NCI-H128 (cell line): ENCODE results near the gene LMTK3.

Source experiments
- DNase-seq: peaks from one replicate; lab custom pipeline; 2025; ENCODE audit not compliant: unreplicated experiment; lab: John Stamatoyannopoulos, UW

Gene LMTK3

DNA sequence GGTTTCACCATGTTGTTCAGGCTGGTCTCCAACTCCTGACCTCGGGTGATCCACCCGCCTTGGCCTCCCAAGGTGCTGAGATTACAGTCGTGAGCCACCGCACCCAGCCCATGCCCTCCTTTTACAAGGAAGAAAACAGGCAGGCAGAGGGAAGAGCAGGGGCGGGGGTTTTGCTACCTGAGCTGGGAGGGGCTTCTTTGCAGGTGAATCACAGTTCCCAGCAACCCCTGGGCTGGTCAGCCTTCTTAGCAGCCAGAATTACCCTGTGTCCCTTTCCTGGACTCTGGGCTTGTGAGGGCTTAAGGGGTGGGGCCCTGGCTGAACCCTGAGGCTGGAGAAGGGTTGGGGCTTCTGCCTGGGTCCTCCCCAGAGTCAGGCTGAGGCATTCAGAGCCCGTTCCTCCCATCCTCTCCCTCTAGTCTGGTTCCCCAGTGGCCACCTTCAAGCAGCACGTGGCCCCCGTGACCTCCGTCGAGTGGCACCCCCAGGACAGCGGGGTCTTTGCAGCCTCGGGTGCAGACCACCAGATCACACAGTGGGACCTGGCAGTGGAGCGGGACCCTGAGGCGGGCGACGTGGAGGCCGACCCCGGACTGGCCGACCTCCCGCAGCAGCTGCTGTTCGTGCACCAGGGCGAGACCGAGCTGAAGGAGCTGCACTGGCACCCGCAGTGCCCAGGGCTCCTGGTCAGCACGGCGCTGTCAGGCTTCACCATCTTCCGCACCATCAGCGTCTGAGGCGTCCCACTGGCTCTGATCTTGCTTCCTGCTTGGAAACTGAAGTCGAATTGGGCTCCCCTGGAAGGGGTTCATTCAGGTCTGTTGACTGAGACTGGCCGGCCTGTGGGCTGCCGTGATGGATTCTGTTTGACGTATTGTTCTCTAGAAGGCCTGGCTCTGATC lies 59.1 kb downstream of the LMTK3 start:
- no peak for DNase-seq

DNA sequence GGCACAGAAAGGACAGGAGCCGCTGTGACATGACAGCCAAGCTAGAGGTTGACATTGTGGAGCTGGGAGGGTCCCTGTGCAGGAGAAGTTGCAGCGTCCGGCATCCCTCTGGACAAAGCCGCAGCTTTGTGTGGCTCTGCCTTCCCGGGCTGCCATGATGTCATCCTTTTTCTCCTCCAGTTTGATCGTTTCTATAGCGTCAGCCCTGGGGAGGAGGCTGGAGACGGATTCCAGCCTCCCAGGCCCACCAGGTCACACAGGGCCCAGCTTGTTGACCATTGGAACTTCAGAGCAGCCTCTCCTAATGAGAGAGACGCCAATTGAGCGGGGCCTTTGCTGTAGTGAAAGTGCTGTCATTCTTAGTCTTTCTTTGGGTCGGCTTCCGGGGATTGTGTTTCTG lies 60.0 kb downstream of the LMTK3 start:
- no peak for DNase-seq

GRCh38 chr19:48450863-48451262 lies 60.8 kb downstream of the LMTK3 start:
- no peak for DNase-seq

GRCh38 chr19:48450441-48450840 lies 61.2 kb downstream of the LMTK3 start:
- DNase-seq = no peak

- DNase-seq = no peak
Observed at GRCh38 chr19:48448563-48448962, 63.1 kb downstream of the LMTK3 start.

- DNase-seq = no peak
Observed at GRCh38 chr19:48446579-48446978, 65.1 kb downstream of the LMTK3 start.

DNA sequence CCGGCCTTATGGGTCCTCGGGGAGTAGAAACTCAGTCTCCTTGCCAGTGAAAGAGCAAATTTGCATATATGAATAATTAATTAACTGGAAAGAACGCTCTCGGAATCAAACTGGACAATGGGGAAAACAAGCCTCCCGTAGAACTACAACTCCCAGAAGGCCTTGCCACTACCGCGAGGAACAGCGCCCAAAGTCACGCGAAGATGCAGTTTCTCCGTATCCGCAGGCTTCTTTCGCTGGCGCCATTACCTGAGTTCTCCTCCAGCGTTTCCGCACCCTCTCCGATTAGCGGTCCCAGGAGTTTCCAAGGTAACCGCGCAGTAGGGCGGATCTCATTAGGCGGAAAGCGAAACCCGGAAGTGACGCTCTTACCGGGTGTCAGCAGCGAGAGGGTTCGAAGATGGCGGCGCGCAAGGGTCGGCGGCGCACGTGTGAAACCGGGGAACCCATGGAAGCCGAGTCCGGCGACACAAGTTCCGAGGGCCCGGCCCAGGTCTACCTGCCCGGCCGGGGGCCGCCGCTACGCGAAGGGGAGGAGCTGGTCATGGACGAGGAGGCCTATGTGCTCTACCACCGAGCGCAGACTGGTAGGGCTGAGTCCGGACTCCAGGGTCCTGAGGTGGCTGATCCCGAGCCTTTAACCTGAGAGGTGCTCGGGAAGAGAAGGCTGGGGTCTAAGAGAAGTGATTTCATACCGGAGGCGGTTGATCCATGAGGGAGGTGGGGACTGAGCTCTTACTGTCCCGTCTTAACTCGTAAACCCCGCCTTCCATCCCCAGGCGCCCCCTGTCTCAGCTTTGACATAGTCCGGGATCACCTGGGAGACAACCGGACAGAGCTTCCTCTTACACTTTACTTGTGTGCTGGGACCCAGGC lies 65.8 kb downstream of the LMTK3 start, which contains the start of gene GRWD1:
Gene GRWD1, plus strand, starts transcription at position 378 of the 876 bp plus-strand sequence. Its CDS starts 23 bp downstream, at position 401.
- peak; percentile 91 for DNase-seq

- DNase-seq = peak; percentile 77
Observed at GRCh38 chr19:48445256-48445605, 66.4 kb downstream of the LMTK3 start.

DNA sequence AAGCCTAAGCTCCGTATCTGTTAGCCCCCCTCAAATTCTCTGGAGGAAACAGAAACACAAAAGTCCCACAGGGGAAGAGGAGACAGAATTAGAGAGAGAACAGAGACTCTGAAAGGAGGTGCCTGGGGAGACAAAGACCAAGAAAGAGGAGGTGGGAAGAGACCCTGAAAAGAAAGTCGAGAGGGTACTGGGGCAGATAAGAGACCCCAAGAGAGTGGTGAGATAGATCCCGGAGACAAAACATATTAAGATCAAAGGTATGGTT lies 66.8 kb downstream of the LMTK3 start:
- DNase-seq = no peak

DNA sequence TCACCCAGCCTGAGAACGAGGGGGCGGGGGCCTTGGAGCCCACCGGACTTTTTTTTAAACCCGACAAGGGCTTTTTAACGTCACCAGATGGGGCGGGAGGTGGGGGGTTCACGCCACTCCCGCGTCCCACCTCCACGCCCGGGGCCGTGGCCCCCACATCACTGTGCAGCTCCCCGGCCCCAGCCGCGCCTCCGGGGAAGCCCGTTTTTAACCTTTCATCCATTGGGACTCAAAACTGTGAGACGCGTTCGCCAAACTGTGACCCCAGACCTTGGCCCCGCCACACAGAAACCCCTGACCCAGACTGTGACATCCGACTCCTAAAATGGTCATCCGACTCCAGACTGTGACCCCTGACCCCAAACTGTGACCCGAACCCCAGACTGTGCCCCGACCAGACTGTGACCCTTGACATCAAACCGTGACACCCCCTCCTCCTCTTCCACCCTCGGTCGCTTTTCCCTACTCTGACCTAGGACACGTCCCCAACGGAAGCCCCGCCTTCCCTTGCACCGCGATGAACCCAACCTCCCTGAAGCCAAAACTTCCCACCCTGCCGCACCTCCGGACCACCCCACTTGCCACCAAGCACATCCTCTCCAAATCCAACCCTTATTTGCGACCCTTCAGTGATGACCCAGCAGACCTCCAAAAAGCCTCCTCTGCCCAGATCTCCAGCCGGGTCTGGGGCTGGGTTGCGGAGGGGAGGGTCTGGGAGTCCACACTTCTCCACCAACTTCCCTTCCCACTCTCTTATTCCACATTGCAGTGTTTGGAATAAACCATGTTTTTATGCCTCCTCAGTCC lies 67.3 kb downstream of the LMTK3 start:
- DNase-seq = no peak

DNA sequence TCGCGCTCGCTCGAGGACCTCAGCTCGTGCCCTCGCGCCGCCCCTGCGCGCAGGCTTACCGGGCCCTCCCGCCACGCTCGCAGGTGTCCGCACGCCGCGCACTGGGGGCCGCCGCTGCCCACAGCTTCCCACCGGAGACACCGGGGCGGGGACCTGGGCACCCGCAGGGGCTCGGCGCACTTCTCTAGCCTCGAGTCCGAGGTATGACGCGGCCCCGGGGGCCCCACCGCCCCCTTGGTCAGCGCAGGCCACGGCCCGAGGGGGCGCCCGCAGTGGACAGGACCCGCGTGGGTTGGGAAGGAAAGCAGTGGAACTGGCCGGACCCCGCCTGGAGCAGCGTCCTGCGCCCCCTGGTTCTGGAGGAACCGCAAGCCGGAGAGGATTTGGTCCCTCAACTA lies 67.9 kb downstream of the LMTK3 start:
- no peak for DNase-seq

DNA sequence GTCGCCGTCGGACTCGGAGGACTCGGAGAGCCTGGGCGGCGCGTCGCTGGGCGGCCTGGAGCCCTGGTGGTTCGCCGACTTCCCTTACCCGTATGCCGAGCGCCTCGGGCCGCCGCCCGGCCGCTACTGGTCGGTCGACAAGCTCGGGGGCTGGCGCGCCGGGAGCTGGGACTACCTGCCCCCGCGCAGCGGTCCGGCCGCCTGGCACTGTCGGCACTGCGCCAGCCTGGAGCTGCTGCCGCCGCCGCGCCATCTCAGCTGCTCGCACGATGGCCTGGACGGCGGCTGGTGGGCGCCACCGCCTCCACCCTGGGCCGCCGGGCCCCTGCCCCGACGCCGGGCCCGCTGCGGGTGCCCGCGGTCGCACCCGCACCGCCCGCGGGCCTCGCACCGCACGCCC lies 68.4 kb downstream of the LMTK3 start:
- no peak for DNase-seq

DNA sequence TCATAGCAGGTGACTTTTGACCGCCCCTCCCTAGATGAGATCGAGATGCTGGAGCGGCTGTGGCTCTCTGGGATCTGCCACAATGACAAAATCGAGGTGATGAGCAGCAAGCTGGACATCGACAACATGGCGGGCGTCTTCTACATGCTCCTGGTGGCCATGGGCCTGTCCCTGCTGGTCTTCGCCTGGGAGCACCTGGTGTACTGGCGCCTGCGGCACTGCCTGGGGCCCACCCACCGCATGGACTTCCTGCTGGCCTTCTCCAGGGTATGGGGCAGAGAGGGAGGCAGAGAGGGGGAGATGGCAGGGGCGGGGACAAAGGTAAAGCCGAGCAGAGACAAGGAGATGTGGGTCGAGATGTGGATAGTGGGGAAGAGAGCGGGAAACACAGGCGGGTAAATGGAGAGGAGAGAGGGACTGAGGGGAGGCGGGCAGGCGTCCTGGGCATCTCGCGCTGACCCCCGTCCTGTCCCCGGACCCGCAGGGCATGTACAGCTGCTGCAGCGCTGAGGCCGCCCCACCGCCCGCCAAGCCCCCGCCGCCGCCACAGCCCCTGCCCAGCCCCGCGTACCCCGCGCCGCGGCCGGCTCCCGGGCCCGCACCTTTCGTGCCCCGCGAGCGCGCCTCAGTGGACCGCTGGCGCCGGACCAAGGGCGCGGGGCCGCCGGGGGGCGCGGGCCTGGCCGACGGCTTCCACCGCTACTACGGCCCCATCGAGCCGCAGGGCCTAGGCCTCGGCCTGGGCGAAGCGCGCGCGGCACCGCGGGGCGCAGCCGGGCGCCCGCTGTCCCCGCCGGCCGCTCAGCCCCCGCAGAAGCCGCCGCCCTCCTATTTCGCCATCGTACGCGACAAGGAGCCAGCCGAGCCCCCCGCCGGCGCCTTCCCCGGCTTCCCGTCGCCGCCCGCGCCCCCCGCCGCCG lies 69.3 kb downstream of the LMTK3 start:
- DNase-seq = no peak

- DNase-seq = no peak
Observed at GRCh38 chr19:48441360-48442050, 70.1 kb downstream of the LMTK3 start.

GRCh38 chr19:48436586-48436985 lies 75.0 kb downstream of the LMTK3 start:
- DNase-seq = no peak
